ENCODE results near the gene BTNL9. TPM values are rescaled to one million over a fixed set of nuclear protein-coding genes. Genes with fewer than 3 reads are reported as not detected.
A peak's percentile ranks its signal among the peaks of the same experiment; 100 is the strongest.

BTNL9 gene
- total RNA-seq, 1 experiment from 2014 or later: 37.5 TPM

DNA sequence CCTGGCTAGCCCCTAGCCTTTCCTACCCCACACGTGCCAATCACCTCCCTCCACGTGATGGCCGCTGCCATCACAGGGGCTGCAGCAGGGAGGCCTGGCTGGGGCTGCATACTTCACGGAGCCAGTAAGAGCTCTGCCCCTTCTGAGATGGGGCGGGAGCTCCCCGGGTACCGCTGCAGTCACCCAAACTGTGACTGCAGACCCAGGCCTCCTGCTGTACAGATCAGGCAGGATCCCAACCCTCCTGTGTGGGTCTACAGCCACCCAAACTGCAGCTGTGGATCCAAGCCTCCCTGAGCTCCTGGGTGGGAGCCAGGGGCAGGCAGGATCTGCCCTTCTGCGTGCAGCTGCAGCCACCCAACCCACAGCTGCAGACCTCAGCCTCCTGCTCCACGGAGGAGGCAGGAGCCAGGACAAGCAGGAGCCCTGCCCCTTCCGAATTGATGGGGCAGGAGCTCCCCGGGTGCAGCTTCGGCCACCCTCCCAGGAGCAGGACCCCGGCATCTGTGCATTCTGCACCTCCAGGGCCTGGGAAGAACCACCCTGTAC, 3.2 kb upstream of the BTNL9 start:
- H3K27ac ChIP-seq (ENCODE audit: low read length): no peak overlapping the region
- no TSS peak for BruUV-seq (replicated peaks)
- TF ChIP-seq POLR2AphosphoS5 (IDR thresholded peaks at IDR 0.05; ENCODE audit: low read depth, low read length) (no peak), TCF7L2 (IDR thresholded peaks at IDR 0.05; ENCODE audit: low read depth, low read length) (no peak)
- TF ChIP-seq, protein P1, sequence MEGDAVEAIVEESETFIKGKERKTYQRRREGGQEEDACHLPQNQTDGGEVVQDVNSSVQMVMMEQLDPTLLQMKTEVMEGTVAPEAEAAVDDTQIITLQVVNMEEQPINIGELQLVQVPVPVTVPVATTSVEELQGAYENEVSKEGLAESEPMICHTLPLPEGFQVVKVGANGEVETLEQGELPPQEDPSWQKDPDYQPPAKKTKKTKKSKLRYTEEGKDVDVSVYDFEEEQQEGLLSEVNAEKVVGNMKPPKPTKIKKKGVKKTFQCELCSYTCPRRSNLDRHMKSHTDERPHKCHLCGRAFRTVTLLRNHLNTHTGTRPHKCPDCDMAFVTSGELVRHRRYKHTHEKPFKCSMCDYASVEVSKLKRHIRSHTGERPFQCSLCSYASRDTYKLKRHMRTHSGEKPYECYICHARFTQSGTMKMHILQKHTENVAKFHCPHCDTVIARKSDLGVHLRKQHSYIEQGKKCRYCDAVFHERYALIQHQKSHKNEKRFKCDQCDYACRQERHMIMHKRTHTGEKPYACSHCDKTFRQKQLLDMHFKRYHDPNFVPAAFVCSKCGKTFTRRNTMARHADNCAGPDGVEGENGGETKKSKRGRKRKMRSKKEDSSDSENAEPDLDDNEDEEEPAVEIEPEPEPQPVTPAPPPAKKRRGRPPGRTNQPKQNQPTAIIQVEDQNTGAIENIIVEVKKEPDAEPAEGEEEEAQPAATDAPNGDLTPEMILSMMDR (IDR thresholded peaks at IDR 0.05): no peak
- intact Hi-C loops (cut with micrococcal nuclease; ENCODE audit: unreplicated experiment) (no loop called here), in situ Hi-C loops (cut with HindIII; ENCODE audit: low pct_unique_long_range_greater_than_20kb, low sequenced_read_pairs) (no loop called here)
- peaks cover 2% of the 10 kb centered on the region; the same call in 1 of the 2 replicates for H3K27me3 ChIP-seq (ENCODE audit: control insufficient read depth, insufficient read depth, low read length)
- no peak for DNase-seq (ENCODE audit: low read depth, low spot score)
- H3K4me3 ChIP-seq (ENCODE audit: low read depth in 2 of 2, low read length in 2 of 2): no peak overlapping the region
- no peak for ATAC-seq
- ChIA-PET CTCF (interaction anchor here (0.6 kb wide), 1 partner anchor 531 kb away, joined by 4 read pairs; no protein-coding TSS in a partner anchor), POLR2A (no interaction called here)
- no peaks in the 10 kb centered on the region for H3K36me3 ChIP-seq (ENCODE audit: control insufficient read depth, insufficient read depth, low read length)
- H3K9me3 ChIP-seq (ENCODE audit: control insufficient read depth, insufficient read depth, low read depth, low read length): no peaks in the 10 kb centered on the region
- H3K4me1 ChIP-seq (ENCODE audit: control insufficient read depth, insufficient read depth, low read length): no peaks in the 10 kb centered on the region; the same call in none of the 2 replicates

DNA sequence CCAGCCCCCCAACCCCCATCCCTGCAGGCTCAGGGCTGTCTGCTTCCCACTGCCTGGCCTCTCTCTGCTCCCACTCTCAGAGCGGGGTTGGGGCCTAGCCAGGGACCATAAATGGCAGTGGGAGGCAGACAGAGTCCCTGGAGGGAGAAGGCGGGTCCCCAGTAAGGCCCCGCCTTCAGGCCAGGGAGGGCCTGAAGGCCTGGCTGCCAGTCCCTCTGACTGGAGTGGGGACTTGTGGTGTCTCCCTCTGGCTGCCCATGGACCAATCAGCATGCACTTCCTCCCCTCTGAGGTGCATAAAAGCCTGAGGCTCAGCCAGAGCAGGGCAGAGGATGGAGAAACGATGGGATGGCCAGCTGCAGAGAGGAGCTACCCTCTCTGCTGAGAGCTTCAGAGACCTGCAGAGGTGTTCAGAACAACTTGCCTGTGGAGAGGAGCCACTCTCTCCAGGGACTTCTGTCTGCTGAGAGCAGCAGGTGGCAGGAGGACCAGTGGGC, 2.7 kb upstream of the BTNL9 start:
- in situ Hi-C loops (cut with HindIII; ENCODE audit: low pct_unique_long_range_greater_than_20kb, low sequenced_read_pairs) (no loop called here), intact Hi-C loops (cut with micrococcal nuclease; ENCODE audit: unreplicated experiment) (no loop called here)
- H3K4me3 ChIP-seq (ENCODE audit: low read depth in 2 of 2, low read length in 2 of 2): no peak overlapping the region
- H3K27ac ChIP-seq (ENCODE audit: low read length): no peak overlapping the region
- no peak for DNase-seq (ENCODE audit: low read depth, low spot score)
- no TSS peak for BruUV-seq (replicated peaks)
- peaks cover 4% of the 10 kb centered on the region for H3K4me1 ChIP-seq (ENCODE audit: control insufficient read depth, insufficient read depth, low read length)
- H3K9me3 ChIP-seq (ENCODE audit: control insufficient read depth, insufficient read depth, low read depth, low read length): no peaks in the 10 kb centered on the region
- CTCF ChIA-PET: interaction anchor here (0.6 kb wide), 1 partner anchor 532 kb away, joined by 4 read pairs; no protein-coding TSS in a partner anchor
- TF ChIP-seq TCF7L2 (IDR thresholded peaks at IDR 0.05; ENCODE audit: low read depth, low read length): no peak
- no peak for TF ChIP-seq SIN3A (IDR thresholded peaks at IDR 0.05; ENCODE audit: borderline replicate concordance, insufficient read depth, low read depth, low read length)
- TF ChIP-seq, protein P2, sequence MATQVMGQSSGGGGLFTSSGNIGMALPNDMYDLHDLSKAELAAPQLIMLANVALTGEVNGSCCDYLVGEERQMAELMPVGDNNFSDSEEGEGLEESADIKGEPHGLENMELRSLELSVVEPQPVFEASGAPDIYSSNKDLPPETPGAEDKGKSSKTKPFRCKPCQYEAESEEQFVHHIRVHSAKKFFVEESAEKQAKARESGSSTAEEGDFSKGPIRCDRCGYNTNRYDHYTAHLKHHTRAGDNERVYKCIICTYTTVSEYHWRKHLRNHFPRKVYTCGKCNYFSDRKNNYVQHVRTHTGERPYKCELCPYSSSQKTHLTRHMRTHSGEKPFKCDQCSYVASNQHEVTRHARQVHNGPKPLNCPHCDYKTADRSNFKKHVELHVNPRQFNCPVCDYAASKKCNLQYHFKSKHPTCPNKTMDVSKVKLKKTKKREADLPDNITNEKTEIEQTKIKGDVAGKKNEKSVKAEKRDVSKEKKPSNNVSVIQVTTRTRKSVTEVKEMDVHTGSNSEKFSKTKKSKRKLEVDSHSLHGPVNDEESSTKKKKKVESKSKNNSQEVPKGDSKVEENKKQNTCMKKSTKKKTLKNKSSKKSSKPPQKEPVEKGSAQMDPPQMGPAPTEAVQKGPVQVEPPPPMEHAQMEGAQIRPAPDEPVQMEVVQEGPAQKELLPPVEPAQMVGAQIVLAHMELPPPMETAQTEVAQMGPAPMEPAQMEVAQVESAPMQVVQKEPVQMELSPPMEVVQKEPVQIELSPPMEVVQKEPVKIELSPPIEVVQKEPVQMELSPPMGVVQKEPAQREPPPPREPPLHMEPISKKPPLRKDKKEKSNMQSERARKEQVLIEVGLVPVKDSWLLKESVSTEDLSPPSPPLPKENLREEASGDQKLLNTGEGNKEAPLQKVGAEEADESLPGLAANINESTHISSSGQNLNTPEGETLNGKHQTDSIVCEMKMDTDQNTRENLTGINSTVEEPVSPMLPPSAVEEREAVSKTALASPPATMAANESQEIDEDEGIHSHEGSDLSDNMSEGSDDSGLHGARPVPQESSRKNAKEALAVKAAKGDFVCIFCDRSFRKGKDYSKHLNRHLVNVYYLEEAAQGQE (IDR thresholded peaks at IDR 0.05; ENCODE audit: insufficient read depth in 1 of 2, low read depth in 2 of 2, low read length in 1 of 2): no peak
- TF ChIP-seq, protein P1 (IDR thresholded peaks at IDR 0.05): no peak
- no peak for TF ChIP-seq POLR2AphosphoS5 (IDR thresholded peaks at IDR 0.05; ENCODE audit: low read depth, low read length)
- no peaks in the 10 kb centered on the region for H3K36me3 ChIP-seq (ENCODE audit: control insufficient read depth, insufficient read depth, low read length)
- peaks cover 2% of the 10 kb centered on the region; the same call in 1 of the 2 replicates for H3K27me3 ChIP-seq (ENCODE audit: control insufficient read depth, insufficient read depth, low read length)
- POLR2A ChIA-PET: no interaction called here
- ATAC-seq: 0 out of 2 replicates have a peak, but pooled peaks have one; percentile 23
